G401.6 (cell line): ENCODE data around the gene SERPINH1.

ENCODE experiments used
- FAIRE-seq: peaks from 2 replicates; lab custom pipeline; 2012; peaks lifted over from hg19 to GRCh38; lab: Jason Lieb, UNC

SERPINH1 gene

DNA sequence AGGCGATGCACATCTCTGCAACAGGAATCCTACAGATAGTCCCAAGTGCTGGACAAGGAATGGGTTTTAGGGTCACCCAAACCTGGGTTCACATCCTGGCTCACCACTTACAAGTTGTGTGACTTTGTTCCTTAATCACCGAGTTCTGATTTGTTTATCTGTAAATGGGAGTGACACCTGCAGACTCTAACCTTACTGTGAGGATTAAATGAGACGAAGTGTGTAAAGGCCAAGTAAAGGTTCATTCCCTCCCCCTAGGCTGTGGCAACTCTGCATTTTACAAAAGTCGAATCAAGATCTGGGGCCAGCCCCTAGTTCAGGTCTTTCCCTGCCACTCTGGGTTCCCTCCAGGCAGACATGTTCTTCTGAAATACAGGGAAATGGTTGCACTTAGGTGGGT, 34.9 kb downstream of the SERPINH1 start:
- no peak for FAIRE-seq

DNA sequence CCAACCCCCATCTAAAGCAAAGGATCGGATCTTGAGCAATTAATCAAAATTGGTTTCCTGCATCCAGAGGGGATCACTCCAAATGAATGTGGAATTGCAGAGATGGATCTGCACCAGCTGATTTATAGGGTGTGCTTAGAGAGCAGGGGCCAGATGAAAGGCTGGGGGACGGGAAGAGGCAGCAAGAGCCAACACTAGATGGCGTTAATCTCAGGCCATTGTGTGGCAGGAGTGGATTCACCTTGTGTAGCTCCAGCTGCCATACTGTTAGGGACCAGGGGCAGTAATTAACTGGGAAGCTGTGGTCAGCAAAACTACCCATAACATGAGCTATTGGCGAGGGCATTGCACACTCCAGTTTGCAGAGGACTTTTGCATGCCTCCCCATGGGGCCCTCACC, 35.6 kb downstream of the SERPINH1 start:
- FAIRE-seq, result no peak

DNA sequence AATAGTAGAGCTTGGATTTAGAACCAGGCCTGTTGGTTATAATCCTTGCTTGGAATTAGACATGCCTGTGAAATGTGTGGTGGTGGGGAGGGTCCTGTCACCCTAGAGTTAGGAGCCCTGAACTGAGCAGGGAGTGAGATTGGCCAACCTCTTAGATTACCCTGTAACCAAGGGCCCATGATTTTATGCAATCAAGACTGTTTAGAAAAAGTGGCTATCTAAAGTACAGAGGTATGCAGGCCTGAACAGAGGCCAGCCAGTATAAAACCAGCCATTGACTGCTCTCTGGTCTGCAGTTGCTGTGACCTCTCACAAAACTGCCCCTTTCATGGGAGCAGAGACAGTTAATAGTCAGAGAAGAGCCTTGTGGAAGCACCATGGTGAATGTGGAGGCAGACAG, 36.2 kb downstream of the SERPINH1 start:
- no peak for FAIRE-seq

DNA sequence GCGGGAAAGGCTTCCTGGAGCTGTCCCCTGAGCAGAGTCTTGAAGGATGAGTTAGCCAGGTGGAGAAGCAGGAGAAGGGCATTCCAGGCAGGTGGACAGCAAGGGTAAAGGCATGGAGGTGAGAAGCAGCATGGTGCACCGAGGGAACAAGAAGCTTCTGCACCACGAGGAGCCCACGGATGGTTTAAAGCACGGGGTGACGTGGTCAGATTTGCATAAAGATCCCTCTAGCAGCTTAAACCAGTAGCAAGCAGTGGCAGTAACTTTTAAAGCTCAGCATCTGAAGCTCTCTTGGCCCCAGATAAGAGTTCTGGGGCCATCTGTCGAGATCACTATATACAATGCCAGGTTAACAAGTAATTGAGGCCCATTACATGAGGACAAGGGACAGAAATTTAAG, 36.8 kb downstream of the SERPINH1 start:
- FAIRE-seq, result no peak

DNA sequence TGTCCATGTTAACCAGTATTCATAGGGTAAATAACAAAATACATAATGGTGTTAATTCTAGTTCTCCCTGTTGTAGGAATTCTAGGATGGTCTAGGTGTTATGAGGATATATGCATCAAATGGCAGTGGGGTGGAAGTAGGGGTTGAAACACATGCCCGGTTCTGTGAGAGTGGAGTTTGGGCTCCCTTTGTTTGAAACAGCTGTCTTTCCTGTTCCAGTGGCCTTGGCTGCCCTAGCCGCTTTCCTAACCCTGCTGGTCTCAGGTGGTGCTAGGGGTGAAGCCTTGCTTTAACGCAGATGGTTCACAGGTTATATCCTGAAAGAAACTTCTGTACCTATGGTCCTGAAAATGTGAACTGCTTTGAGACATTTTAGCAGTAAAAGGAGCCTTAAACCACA, 38.3 kb downstream of the SERPINH1 start:
- no peak for FAIRE-seq

DNA sequence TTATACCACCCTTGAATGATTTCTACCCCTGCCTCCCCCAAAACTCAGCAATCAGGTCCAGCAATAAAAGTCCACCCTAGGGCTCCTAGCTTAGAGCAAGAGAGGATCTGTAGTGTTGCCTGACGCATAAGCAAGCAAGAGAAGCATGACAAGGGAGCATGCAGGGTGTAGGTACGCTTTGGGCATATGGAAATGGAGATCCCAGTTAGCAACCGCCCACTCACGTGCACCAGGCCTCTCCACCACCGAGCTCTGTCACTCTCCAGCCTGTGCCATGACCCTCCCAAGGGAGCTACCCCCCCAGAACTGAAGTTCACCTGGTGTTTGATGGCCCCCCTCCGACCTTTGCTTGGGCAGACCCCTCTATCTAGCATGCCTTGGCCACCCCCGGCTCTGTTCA, 39.4 kb downstream of the SERPINH1 start:
- no peak for FAIRE-seq

DNA sequence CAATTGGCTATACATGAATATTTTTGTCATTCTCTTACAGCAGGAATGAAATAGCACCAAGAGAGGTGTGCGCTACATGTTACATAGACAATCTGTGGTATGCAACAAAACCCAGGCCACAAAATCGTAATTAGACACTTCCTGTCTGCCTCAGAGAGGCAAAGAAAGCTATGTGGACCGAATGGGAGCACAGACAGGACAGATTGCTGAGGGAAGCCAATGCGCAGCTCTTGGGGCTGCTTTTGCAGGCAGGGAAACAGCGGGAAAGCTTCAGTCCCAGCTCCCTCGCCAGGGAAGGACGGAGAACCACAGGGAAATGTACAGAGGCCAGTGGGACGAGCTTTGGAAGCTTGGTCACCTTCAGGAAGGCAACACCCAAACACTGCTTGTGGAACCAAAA, 40.9 kb downstream of the SERPINH1 start:
- no peak for FAIRE-seq

DNA sequence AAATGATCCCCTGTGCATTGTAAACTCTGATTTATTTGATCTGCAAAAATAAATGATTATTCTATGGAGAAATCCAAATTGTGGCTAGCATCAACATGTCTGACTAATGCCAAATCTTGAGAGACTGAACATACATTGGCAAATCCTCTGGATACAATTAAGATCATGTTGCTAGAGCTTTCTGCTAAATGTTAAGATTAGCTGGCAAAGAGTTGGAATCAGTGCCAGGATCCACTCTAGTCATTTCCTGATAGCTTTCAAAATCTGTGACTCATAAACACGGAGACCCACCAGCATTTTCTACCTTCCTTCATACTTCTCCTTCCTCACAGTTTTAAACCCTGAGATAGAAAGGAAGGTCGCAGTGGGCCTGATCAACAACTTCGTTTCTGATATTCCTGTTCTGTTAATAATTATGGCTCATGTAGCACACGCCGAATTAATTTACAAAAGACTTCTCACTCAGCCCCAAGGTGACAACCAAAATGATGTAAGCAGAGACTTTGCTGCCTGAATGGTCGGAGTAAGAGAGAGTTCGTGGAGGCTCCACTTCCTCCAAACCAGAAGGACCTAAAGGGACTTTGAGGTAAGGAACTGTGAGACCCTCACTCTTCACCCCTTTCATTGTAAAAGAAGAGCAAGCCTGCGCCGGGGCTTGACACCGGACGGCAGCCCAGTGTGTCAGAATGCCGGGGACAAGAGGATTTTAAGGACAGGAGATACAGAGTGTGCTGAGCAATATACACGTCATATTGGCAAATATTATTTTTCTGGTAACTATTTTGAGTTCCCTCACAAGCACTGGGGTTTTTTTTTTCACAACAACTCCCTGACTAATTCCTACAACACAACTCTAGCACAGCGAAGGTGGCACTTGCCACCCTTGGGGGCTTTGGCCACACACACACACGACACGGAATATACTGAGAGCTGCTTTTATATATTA, 42.0 kb downstream of the SERPINH1 start:
- no peak for FAIRE-seq

DNA sequence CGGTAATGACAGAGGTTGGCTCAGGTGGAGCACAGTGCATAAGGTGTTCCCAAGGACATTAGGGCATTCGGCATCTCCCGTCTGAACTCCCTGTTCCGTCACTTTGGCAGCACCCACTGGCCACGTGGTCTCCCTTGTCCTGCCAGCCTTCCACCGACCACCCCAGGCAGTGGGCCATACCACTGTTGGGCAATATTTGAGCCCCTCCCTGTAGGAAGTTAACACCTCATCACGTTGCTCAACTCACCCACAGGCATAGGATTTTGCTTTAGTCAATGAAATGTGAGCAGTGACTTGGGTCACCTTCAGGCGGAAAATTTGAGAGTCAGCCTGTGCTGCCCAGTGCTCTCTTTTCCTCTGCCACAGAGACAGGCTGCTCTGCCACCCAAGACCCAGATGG, 44.0 kb downstream of the SERPINH1 start:
- FAIRE-seq, result no peak

DNA sequence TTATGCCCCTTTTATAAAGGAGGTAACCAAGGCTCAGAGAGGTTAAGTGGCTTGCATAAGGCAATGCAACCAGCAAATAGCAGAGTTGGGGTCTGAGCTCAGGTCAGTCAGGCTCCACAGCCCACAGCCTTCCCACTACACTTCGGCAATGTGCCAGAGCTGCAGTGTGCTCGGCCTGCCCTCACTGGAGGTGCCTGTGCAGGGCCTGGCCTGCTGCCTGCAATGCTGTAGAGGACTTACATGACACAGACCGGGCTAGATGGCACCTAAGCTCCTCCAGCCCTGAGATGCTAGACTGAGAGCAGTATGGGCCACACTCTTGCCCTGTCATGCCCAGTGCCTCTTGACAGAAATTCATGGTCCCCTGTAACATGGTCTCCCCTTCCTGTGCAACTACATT, 49.8 kb downstream of the SERPINH1 start:
- no peak for FAIRE-seq

DNA sequence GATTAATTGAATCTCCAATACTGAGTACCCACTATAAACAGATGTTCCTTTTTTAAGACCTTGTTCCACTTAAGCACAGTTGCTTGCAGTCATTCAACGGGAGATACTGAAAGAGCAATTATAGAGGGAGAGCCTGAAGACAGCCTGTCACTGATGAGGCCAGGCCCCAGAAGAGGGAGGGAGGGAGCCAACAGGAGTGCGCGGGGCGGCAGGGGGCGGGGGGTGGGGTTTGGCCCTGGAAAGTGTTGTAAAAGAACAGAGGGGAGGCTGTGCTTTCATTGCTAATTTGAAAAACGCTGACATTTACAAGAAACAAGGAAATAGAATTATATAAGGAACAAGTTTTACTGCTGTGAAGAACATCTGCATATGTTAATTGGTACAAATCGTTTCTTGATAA, 53.7 kb downstream of the SERPINH1 start:
- no peak for FAIRE-seq

DNA sequence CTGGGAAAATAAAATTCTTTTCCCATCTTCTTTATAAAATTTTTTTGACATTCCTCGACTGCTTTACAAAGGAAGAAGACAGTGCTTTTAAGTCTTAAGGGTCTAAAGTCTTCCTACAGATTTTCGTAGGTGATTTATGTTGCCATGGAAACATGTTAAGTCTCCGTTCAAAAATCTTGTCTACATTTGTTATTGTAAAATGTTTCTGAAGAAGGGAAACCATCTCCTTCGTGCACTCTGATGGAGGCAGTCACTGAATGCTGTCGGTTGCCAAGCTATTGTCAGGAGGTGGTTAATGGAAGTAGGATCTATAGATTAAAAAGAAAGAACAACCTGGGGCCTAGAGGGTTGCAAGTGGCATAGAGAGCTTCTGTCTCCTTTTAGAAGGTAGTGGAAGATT, 54.2 kb downstream of the SERPINH1 start:
- FAIRE-seq, result no peak
